ENCODE measurements around the gene MTMR11.

Gene MTMR11

GRCh38 chr1:149927056-149927562 lies 9.6 kb downstream of the MTMR11 start:
- no peak for TF ChIP-seq ZNF274 (IDR thresholded peaks at IDR 0.05; ENCODE audit: low read depth, low read length)
- peak overlapping the region; percentile 99 for H3K4me3 ChIP-seq (ENCODE audit: low read length)

DNA sequence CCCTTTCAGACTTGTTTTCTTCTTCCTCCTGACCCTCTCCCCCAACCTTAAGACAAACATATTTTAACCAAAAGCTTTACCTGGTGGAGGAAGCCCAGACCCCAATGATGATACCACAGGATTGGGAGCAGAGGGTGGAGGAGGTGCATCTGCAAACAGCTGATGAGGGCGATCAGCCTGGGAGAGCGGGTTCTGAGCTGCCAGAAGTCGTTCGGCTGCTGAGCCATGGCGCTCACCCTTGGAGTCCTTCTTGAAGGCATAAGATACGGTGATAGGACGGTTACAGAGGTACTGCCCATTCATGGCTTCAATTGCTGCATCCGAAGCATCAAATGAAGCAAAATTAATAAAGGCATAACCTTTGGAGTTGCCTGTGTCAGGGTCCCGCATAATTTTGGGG lies 10.4 kb downstream of the MTMR11 start:
- TF ChIP-seq ZNF274 (IDR thresholded peaks at IDR 0.05; ENCODE audit: low read depth, low read length): no peak
- H3K4me3 ChIP-seq (ENCODE audit: low read length): peak overlapping the region; percentile 99; the same call in 1 of the 2 replicates

DNA sequence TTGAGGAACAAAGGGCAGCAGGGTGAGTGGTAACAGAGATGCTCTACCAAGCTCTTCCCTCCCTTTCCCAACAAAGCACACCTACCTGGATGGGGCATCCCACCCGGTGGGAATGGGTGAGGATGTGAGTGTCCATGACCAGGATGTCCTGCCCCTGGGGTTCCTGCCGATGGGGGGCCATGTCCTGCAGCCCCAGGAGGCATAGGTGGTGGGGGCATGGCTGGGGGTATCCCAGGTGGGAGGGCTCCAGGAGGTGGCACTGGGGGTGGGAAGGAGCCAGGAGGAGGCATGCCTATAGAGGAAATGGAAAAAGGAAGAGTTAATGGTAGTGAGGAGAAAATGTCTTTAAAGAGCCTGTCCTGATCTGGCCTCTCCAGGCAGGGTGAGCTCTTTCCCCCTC lies 10.9 kb downstream of the MTMR11 start:
- TF ChIP-seq ZNF274 (IDR thresholded peaks at IDR 0.05; ENCODE audit: low read depth, low read length): no peak
- H3K4me3 ChIP-seq (ENCODE audit: low read length): no peak overlapping the region; the same call in 1 of the 2 replicates

DNA sequence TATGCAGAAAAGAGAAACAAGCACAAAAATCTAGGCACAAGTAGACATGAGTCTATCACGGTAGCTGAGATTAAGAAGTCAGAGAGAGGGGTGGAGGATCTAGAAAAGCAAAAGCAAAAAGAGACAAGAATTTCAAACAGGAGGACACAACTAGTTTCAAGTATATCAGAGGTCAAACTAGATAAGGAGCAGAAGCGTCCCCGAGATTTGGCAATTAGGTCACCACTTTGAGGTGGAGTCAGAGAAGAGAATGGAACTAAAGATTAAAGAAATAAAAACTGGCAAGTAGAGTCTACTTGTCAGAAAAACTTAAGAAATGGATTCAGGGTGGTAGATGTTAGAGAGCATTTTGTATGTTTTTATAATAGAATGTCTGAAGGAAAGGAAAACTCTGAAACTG lies 11.3 kb downstream of the MTMR11 start:
- TF ChIP-seq ZNF274 (IDR thresholded peaks at IDR 0.05; ENCODE audit: low read depth, low read length): no peak
- H3K4me3 ChIP-seq (ENCODE audit: low read length): no peak overlapping the region

- H3K4me3 ChIP-seq (ENCODE audit: low read length): no peak overlapping the region
- TF ChIP-seq ZNF274 (IDR thresholded peaks at IDR 0.05; ENCODE audit: low read depth, low read length): no peak
These were observed 13.1 kb downstream of the MTMR11 start for GRCh38 chr1:149923626-149924025.

GRCh38 chr1:149917571-149918144 lies 19.0 kb downstream of the MTMR11 start, which contains the start of gene SV2A:
SV2A (minus strand) TSS chr1:149917844; CDS start chr1:149913840, 4,004 bp downstream.
- no peak for TF ChIP-seq ZNF274 (IDR thresholded peaks at IDR 0.05; ENCODE audit: low read depth, low read length)

GRCh38 chr1:149916898-149917252 lies 19.8 kb downstream of the MTMR11 start:
- H3K4me3 ChIP-seq (ENCODE audit: low read length): peak overlapping the region; percentile 91

More at GRCh38 chr1:149917571-149918144, 19.0 kb downstream of the MTMR11 start, which contains the start of gene SV2A:
- H3K4me3 ChIP-seq (ENCODE audit: low read length): peak within 1 kb of the TSS; percentile 91

GRCh38 chr1:149916193-149916897 lies 20.3 kb downstream of the MTMR11 start:
- TF ChIP-seq ZNF274 (IDR thresholded peaks at IDR 0.05; ENCODE audit: low read depth, low read length): no peak
- peak overlapping the region; percentile 91; the same call in 1 of the 2 replicates for H3K4me3 ChIP-seq (ENCODE audit: low read length)

More at GRCh38 chr1:149916898-149917252, 19.8 kb downstream of the MTMR11 start:
- TF ChIP-seq ZNF274 (IDR thresholded peaks at IDR 0.05; ENCODE audit: low read depth, low read length): no peak

DNA sequence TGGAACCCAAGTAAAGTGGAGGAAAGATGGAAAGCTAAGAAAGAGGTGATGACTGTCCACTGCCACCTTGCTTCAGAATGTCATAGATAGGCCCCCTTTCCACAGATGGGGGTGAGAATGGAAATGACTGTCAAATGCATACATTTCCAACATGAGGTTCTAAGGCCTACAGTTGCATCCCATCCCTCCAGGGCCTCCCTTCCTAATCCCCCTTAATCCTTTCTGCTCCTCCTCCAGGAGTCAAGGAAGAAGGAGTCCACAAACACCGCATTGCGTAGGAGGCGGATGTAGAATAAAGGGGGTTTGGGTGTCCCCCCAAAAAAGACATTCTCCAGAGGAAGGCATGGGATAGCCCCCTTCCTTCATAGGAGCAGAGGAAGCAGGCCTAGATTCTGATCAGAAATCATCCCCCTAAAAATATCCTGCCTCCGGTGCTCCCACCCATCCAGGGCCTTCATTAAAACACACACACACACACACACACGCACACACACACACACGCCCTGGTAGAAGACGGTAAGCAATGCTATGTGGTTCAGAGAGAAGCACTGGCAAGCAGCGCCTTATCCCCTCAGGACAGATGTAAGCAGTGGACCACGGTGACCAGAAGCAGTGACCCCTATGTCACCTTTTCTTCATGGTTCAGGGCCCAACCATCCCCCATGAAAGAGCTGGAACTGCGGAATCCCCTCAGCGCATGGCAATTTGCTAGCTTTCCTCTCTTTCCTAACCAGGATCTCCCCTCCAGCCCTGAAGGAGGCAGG lies 21.1 kb downstream of the MTMR11 start:
- no peak overlapping the region for H3K4me3 ChIP-seq (ENCODE audit: low read length)
- no peak for TF ChIP-seq ZNF274 (IDR thresholded peaks at IDR 0.05; ENCODE audit: low read depth, low read length)

- no peak for TF ChIP-seq ZNF274 (IDR thresholded peaks at IDR 0.05; ENCODE audit: low read depth, low read length)
- H3K4me3 ChIP-seq (ENCODE audit: low read length): no peak overlapping the region
These were observed 22.1 kb downstream of the MTMR11 start for GRCh38 chr1:149914545-149914944.

DNA sequence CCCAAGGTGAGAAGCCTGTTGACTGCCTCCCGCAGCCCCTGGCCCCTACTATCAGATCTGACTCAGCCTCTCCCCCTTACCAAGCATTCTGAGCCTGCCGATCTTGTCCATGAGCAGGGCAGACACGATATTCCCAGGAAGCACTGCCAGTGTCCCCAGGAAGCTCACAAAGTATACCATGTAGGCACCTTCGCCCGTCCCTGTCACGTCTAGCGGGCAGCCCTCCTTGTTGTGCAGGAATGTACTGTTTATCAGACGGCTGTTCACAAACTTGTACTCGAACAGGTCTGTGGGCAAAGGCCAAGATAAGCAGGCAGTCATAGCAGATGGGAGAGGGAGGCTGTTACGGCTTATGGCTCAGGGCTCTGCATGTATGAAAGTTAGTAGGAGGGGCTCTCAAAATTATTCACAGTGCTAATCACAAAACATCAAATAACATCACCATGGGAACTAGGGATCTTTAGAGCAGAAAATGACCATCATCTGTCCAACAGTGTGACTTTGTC lies 30.1 kb downstream of the MTMR11 start:
- H3K4me3 ChIP-seq (ENCODE audit: low read length): no peak overlapping the region
- TF ChIP-seq ZNF274 (IDR thresholded peaks at IDR 0.05; ENCODE audit: low read depth, low read length): no peak

DNA sequence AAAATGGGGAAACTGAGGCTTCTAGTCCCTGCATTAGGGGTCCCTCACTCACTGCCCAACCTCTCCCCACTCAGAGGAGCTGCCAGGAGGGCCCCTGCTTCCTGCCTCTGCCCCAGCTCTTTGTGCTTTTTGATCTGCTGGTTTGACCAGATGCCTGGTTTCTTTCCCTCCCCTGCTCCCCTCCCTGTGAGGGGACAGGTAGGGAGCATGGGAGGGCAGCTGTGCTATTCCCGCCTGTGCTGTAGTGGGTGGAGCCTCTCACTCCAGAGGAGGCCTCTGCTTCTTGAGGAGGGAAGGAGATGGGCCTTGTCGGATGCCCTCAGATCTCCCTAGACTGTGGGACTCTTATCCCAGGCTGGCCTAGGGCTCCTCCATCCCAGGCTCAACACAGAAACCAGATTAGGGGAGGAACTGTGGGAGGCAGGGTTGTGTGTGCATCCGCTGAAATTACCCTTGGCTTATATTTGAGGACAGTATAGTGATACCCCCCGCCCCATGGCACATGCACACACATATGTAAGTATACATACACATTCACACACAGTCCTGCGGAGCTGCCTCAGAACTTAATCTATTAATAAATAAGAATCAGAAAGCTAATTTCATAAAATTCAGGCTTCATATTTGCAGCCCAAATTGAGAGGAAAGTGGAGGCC lies 32.7 kb downstream of the MTMR11 start:
- H3K4me3 ChIP-seq (ENCODE audit: low read length): no peak overlapping the region
- no peak for TF ChIP-seq ZNF274 (IDR thresholded peaks at IDR 0.05; ENCODE audit: low read depth, low read length)

GRCh38 chr1:149899460-149900284 lies 37.0 kb downstream of the MTMR11 start, which contains the start of gene BOLA1:
BOLA1 (plus strand) TSS chr1:149899568; CDS start chr1:149900060, 492 bp downstream.
- H3K4me3 ChIP-seq (ENCODE audit: low read length): peak within 1 kb of the TSS; percentile 65
- no peak for TF ChIP-seq ZNF274 (IDR thresholded peaks at IDR 0.05; ENCODE audit: low read depth, low read length)

Measured in GM08714 (cell line).